ENCODE data around the gene SERGEF. TPM values are rescaled to one million over a fixed set of nuclear protein-coding genes. Genes with fewer than 3 reads are reported as not detected.

The SERGEF gene
- total and polyA plus RNA-seq, 2 experiments from 2014 or later = 29.8 to 64.0 TPM

DNA sequence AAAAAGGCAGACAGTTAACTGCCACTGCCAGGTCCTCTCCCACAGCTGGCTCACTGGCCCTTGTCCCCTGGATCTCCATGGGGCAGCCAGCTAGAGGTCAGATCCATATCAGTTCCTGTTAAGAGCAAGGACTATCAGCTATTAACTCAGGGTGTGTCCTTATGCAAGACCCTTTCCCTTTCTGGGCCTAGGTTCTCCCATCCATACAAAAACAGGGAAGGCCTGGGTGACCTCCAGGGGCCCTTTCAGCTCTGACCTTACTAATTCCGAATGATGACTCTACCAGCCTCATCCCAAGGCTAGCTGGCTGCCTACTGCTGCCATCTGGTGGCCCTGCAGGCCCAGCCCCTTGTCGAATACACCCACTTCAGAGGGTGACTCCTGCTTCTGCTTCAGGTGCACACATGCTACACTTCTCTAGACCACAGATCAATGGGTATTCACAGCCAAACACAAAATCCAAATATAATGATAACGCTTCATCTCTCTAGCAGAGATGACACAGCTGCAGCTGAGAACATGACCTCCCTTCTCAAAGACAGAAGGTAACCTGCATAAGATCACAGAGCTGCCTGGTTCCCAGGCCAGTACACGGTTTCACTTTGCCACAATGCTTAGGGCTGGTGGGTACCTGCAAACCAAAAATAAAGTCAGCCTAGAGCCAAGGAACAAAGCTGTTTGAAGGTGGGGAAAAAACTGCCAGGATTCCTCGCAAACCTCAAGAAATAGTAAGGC, 34.1 kb downstream of the SERGEF start:
- no peaks in the 10 kb centered on the region for H3K36me3 ChIP-seq
- TF ChIP-seq, protein P1, sequence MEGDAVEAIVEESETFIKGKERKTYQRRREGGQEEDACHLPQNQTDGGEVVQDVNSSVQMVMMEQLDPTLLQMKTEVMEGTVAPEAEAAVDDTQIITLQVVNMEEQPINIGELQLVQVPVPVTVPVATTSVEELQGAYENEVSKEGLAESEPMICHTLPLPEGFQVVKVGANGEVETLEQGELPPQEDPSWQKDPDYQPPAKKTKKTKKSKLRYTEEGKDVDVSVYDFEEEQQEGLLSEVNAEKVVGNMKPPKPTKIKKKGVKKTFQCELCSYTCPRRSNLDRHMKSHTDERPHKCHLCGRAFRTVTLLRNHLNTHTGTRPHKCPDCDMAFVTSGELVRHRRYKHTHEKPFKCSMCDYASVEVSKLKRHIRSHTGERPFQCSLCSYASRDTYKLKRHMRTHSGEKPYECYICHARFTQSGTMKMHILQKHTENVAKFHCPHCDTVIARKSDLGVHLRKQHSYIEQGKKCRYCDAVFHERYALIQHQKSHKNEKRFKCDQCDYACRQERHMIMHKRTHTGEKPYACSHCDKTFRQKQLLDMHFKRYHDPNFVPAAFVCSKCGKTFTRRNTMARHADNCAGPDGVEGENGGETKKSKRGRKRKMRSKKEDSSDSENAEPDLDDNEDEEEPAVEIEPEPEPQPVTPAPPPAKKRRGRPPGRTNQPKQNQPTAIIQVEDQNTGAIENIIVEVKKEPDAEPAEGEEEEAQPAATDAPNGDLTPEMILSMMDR (IDR thresholded peaks at IDR 0.05; ENCODE audit: low read depth, low read length) = peak; percentile 84
- H3K27ac ChIP-seq = no peak overlapping the region
- H3K4me1 ChIP-seq (ENCODE audit: low read depth) = no peaks in the 10 kb centered on the region
- no peaks in the 10 kb centered on the region for H3K27me3 ChIP-seq
- no peaks in the 10 kb centered on the region for H3K9me3 ChIP-seq (ENCODE audit: low read depth)
- no peak overlapping the region for H3K4me3 ChIP-seq
- DNase-seq (ENCODE audit: low read depth in 1 of 2, low spot score in 1 of 2) = peak; percentile 58 to 68

DNA sequence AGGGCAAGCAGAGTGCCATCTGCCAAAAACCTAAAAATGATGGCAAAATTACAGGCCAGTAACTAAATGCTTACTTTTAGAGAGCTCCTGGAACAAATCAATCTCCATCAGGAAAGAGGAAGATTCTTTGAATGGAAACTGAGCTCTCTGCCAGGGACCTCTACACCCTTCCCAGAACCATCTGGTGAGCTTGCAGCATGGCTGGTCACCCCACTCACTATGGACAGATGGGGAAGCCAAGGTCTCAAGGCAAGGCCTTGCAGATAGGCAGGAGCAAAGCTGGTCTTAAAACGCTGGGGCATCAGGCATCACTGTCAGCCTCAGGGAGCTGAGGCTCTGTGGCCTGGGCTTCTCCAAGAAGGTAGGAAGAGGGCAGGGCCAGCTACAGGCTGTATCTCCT, 36.2 kb downstream of the SERGEF start:
- no peak for DNase-seq (ENCODE audit: low read depth in 1 of 2, low spot score in 1 of 2)
- Histone ChIP-seq H3K4me1 (ENCODE audit: low read depth) (no peaks in the 10 kb centered on the region), H3K9me3 (ENCODE audit: low read depth) (no peaks in the 10 kb centered on the region), H3K27ac (no peak overlapping the region), H3K27me3 (no peaks in the 10 kb centered on the region), H3K4me3 (no peak overlapping the region), H3K36me3 (no peaks in the 10 kb centered on the region)
- TF ChIP-seq, protein P1 (IDR thresholded peaks at IDR 0.05; ENCODE audit: low read depth, low read length) = no peak

DNA sequence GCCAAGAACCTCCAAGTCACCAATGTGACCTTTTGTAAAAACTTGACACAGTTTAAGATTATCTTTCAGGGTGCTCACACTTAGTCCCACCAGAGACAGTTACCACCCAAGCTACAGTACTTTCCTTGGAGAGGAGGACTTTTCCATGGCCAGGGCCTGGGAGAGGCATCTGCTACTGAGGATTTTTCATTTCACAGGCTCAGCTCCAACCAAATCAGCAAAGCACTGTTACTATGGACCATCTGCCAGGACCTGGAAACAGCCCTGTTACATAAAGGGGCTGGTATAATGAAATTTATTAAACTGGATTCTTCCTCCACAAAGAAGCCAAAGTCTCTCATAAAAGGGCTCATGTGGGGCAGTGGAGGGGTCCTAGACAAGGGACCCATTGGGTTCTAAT, 38.6 kb downstream of the SERGEF start:
- Histone ChIP-seq H3K4me3 (no peak overlapping the region), H3K36me3 (peaks cover 3% of the 10 kb centered on the region), H3K9me3 (ENCODE audit: low read depth) (no peaks in the 10 kb centered on the region), H3K27me3 (no peaks in the 10 kb centered on the region), H3K4me1 (ENCODE audit: low read depth) (no peaks in the 10 kb centered on the region), H3K27ac (no peak overlapping the region)
- DNase-seq (ENCODE audit: low read depth in 1 of 2, low spot score in 1 of 2) = no peak
- TF ChIP-seq, protein P1 (IDR thresholded peaks at IDR 0.05; ENCODE audit: low read depth, low read length) = no peak

DNA sequence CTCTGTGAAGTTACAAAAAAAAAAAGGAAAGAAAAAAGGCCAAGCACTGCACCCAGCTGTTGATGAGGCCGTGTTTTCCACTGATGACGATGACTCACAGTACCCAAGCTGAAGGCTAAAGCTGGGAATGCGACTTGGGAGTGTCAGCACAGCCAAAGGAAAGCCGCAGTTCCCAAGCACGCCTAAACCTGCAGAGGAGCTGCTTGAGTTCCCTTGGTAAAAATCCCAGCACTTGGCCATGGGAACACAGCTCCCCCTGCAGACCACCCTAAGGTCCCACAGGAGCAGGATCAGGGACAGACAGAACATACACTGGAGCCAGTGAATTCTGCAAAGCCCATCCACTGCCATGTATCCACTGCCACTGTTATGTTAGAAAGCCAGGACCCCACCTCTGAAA, 39.9 kb downstream of the SERGEF start:
- Histone ChIP-seq H3K9me3 (ENCODE audit: low read depth) (no peaks in the 10 kb centered on the region), H3K27ac (no peak overlapping the region), H3K36me3 (peaks cover 3% of the 10 kb centered on the region), H3K4me1 (ENCODE audit: low read depth) (no peaks in the 10 kb centered on the region), H3K4me3 (no peak overlapping the region), H3K27me3 (no peaks in the 10 kb centered on the region)
- TF ChIP-seq, protein P1 (IDR thresholded peaks at IDR 0.05; ENCODE audit: low read depth, low read length) = peak; percentile 93
- DNase-seq (ENCODE audit: low read depth in 1 of 2, low spot score in 1 of 2) = peak; percentile 80 to 92

DNA sequence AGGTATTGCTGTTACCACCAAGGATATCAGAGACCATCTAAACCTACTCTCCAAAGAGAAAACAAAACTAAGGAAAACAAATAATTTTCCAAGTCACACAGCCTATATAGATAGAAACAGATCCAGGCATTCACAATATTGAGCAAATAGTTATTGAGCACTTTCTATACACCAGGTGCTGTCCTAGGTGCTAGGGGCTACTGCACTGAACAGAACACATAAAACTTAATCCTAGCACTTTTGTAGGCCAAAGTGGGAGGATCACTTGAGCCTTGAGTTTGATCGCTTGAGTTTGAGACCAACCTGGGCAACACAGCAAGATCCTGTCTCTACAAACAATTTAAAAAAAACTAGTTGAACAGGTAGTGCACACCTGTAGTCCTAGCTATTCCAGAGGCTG, 44.6 kb downstream of the SERGEF start:
- H3K9me3 ChIP-seq (ENCODE audit: low read depth) = no peaks in the 10 kb centered on the region
- no peak overlapping the region for H3K27ac ChIP-seq
- H3K36me3 ChIP-seq = peaks cover 3% of the 10 kb centered on the region
- H3K4me1 ChIP-seq (ENCODE audit: low read depth) = no peaks in the 10 kb centered on the region
- DNase-seq (ENCODE audit: low read depth in 1 of 2, low spot score in 1 of 2) = no peak
- no peak overlapping the region for H3K4me3 ChIP-seq
- TF ChIP-seq, protein P1 (IDR thresholded peaks at IDR 0.05; ENCODE audit: low read depth, low read length) = no peak
- no peaks in the 10 kb centered on the region for H3K27me3 ChIP-seq

All from cardiac muscle cell (in vitro differentiated cells and primary cell).